HuH-7 (cell line): Measurements from ENCODE around the gene SLC11A1.
A peak's percentile ranks its signal among the peaks of the same experiment; 100 is the strongest.

Source experiments
- DNase-seq: peaks from one replicate; pipeline ENCODE4 v3.0.0; 2011; ENCODE audit warnings: low spot score

Gene SLC11A1

GRCh38 chr2:218405746-218406208 is 23.7 kb downstream of the SLC11A1 start:
- DNase-seq = no peak

GRCh38 chr2:218406209-218406948 is 24.3 kb downstream of the SLC11A1 start:
- peak; percentile 92 for DNase-seq

GRCh38 chr2:218406949-218407618 is 25.0 kb downstream of the SLC11A1 start:
- DNase-seq = no peak

- no peak for DNase-seq
Measured at GRCh38 chr2:218407717-218408116, 25.6 kb downstream of the SLC11A1 start.

GRCh38 chr2:218418321-218418716 is 36.2 kb downstream of the SLC11A1 start:
- DNase-seq = no peak

- DNase-seq = peak; percentile 69
Measured at GRCh38 chr2:218418717-218419458, 36.8 kb downstream of the SLC11A1 start, which contains the start of gene VIL1. Gene VIL1 (plus strand): TSS chr2:218419123. CDS start chr2:218423779, 4,656 bp downstream.

- DNase-seq = no peak
Measured at GRCh38 chr2:218419630-218420216, 37.6 kb downstream of the SLC11A1 start.

GRCh38 chr2:218421027-218421426 is 39.0 kb downstream of the SLC11A1 start:
- DNase-seq = no peak

- no peak for DNase-seq
Measured at GRCh38 chr2:218422403-218423086, 40.5 kb downstream of the SLC11A1 start.

- no peak for DNase-seq
Measured at GRCh38 chr2:218423584-218423983, 41.5 kb downstream of the SLC11A1 start.

- DNase-seq = no peak
Measured at GRCh38 chr2:218425531-218425930, 43.5 kb downstream of the SLC11A1 start.

- no peak for DNase-seq
Measured at GRCh38 chr2:218427741-218428140, 45.7 kb downstream of the SLC11A1 start.

GRCh38 chr2:218428846-218429558 is 46.9 kb downstream of the SLC11A1 start:
- DNase-seq = no peak

GRCh38 chr2:218429911-218430692 is 48.0 kb downstream of the SLC11A1 start:
- no peak for DNase-seq

GRCh38 chr2:218430721-218431120 is 48.6 kb downstream of the SLC11A1 start:
- DNase-seq = no peak

GRCh38 chr2:218431878-218432277 is 49.8 kb downstream of the SLC11A1 start:
- DNase-seq = no peak

GRCh38 chr2:218432676-218433365 is 50.7 kb downstream of the SLC11A1 start:
- no peak for DNase-seq

GRCh38 chr2:218434456-218434855 is 52.4 kb downstream of the SLC11A1 start:
- DNase-seq = no peak
